H1 (cell line): ENCODE data around the gene MGARP. TPM values are rescaled to one million over a fixed set of nuclear protein-coding genes. Genes with fewer than 3 reads are reported as not detected.

Experiments
- CTCF ChIA-PET: fragments of 300-600 bp; sonication (Branson Sonifier 250); formaldehyde crosslinking; loops from one replicate; lab custom pipeline; 2021; ENCODE audit not compliant: partially characterized antibody; lab: Charles Lee
- POLR2A ChIA-PET: fragments of 300-600 bp; sonication (Branson Sonifier 250); formaldehyde crosslinking; loops from one replicate; lab custom pipeline; 2021; ENCODE audit warnings: inconsistent platforms; ENCODE audit not compliant: partially characterized antibody; lab: Charles Lee
- DNase-seq, 2 experiments: peaks; one replicate each; pipeline versions ENCODE4 v3.0.0 to v3.0.0-alpha.2; 2010 to 2022; ENCODE audit warnings: low spot score in 2 of 2, low read depth in 1 of 2, mixed read lengths in 1 of 2
- FAIRE-seq: peaks from 2 replicates; lab custom pipeline; 2011; peaks lifted over from hg19 to GRCh38; lab: Jason Lieb, UNC
- H2AFZ ChIP-seq: 2 replicates; pipeline ENCODE4 v1.8.1; 2012; ENCODE audit warnings: low read length, inconsistent platforms
- H2AK5ac ChIP-seq: 2 replicates; pipeline ENCODE4 v1.6.1; 2013; ENCODE audit warnings: low read depth, low read length
- H2BK120ac ChIP-seq: replicated peaks from 2 replicates; pipeline ENCODE3; 2013; ENCODE audit warnings: low read depth, low read length, inconsistent platforms
- H2BK12ac ChIP-seq: 2 replicates; pipeline ENCODE4 v1.6.1; 2013; ENCODE audit warnings: low read depth, low read length
- H2BK15ac ChIP-seq: 2 replicates; pipeline ENCODE4 v1.6.1; 2013; ENCODE audit warnings: low read length
- H2BK20ac ChIP-seq: 2 replicates; pipeline ENCODE4 v1.6.1; 2013; ENCODE audit warnings: low read length
- H2BK5ac ChIP-seq: 2 replicates; pipeline ENCODE4 v1.6.1; 2013; ENCODE audit warnings: low read depth, low read length
- H3K14ac ChIP-seq: 2 replicates; pipeline ENCODE4 v1.6.1; 2013; ENCODE audit warnings: inconsistent platforms; ENCODE audit not compliant: insufficient read length
- H3K18ac ChIP-seq: 2 replicates; pipeline ENCODE4 v1.6.1; 2013; ENCODE audit warnings: low read length; ENCODE audit errors: extremely low read depth
- H3K23ac ChIP-seq: 2 replicates; pipeline ENCODE4 v1.6.1; 2013; ENCODE audit warnings: inconsistent platforms; ENCODE audit not compliant: insufficient read length
- H3K23me2 ChIP-seq: 2 replicates; pipeline ENCODE4 v1.6.1; 2013; ENCODE audit warnings: low read depth, low read length
- H3K27ac ChIP-seq: 2 replicates; pipeline ENCODE4 v1.6.1; 2011; ENCODE audit warnings: low read depth, low read length, inconsistent platforms
- H3K27me3 ChIP-seq, 4 experiments: replicated peaks in 1 of 4; 1 replicate in 1 of 4; 2 replicates in 3 of 4; pipeline versions ENCODE4 v1.6.1 to v1.8.1; 2011 to 2013; ENCODE audit warnings: low read length in 3 of 4, mild to moderate bottlenecking in 3 of 4, inconsistent platforms in 2 of 4, mixed read lengths in 2 of 4, moderate library complexity in 1 of 4; ENCODE audit not compliant: control insufficient read depth in 3 of 4, insufficient read depth in 3 of 4; ENCODE audit errors: extremely low read depth in 1 of 4
- H3K36me3 ChIP-seq, 4 experiments: 2 replicates each; pipeline versions ENCODE4 v1.6.1 to v1.8.1; 2011 to 2013; ENCODE audit warnings: mild to moderate bottlenecking in 4 of 4, low read length in 3 of 4, moderate library complexity in 2 of 4, control low read depth in 1 of 4, inconsistent platforms in 1 of 4; ENCODE audit not compliant: insufficient read depth in 4 of 4, control insufficient read depth in 2 of 4
- H3K4ac ChIP-seq: replicated peaks from 2 replicates; pipeline ENCODE3; 2013; ENCODE audit warnings: low read length, low read depth, mixed read lengths, inconsistent platforms; ENCODE audit not compliant: insufficient read length
- H3K4me1 ChIP-seq, 4 experiments: replicated peaks in 1 of 4; 1 replicate in 1 of 4; 2 replicates in 3 of 4; pipeline versions ENCODE4 v1.6.1 to v1.8.1; 2011 to 2013; ENCODE audit warnings: low read length in 3 of 4, inconsistent platforms in 2 of 4, mixed read lengths in 1 of 4; ENCODE audit not compliant: insufficient read depth in 4 of 4, control insufficient read depth in 3 of 4
- H3K4me2 ChIP-seq, 2 experiments: 2 replicates each; pipeline versions ENCODE4 v1.6.1 to v1.8.1; 2011 to 2013; ENCODE audit warnings: low read depth in 2 of 2, low read length in 2 of 2, control low read depth in 1 of 2, inconsistent platforms in 1 of 2, mild to moderate bottlenecking in 1 of 2; ENCODE audit not compliant: insufficient read depth in 1 of 2
- H3K4me3 ChIP-seq, 4 experiments: fragments of 200-600, 300-600 bp in 1 of 4; sonication (generic), shearing (Covaris generic), sonication (Bioruptor Twin) in 1 of 4; 2 replicates each; pipeline versions ENCODE4 v1.5.1 to v1.8.1; 2011 to 2016; ENCODE audit warnings: low read length in 4 of 4, low read depth in 3 of 4, control low read depth in 2 of 4, inconsistent platforms in 2 of 4, mild to moderate bottlenecking in 2 of 4, mixed read lengths in 1 of 4, moderate library complexity in 1 of 4; ENCODE audit not compliant: insufficient read depth in 2 of 4; ENCODE audit errors: extremely low read depth in 1 of 4
- H3K56ac ChIP-seq: replicated peaks from 2 replicates; pipeline ENCODE3; 2013; ENCODE audit warnings: low read depth, mild to moderate bottlenecking, mixed read lengths, low read length, inconsistent platforms; ENCODE audit not compliant: insufficient read length
- H3K79me1 ChIP-seq: 2 replicates; pipeline ENCODE4 v1.6.1; 2013; ENCODE audit warnings: low read depth, low read length, control low read depth
- H3K79me2 ChIP-seq, 2 experiments: 2 replicates each; pipeline versions ENCODE4 v1.6.1 to v1.8.1; 2012 to 2013; ENCODE audit warnings: low read length in 2 of 2, mild to moderate bottlenecking in 2 of 2, inconsistent platforms in 1 of 2; ENCODE audit not compliant: insufficient read depth in 2 of 2, control insufficient read depth in 1 of 2
- H3K9ac ChIP-seq, 4 experiments: replicated peaks in 1 of 4; 1 replicate in 1 of 4; 2 replicates in 3 of 4; pipeline versions ENCODE4 v1.6.1 to v1.8.1; 2011 to 2013; ENCODE audit warnings: low read depth in 3 of 4, low read length in 3 of 4, control low read depth in 2 of 4, mild to moderate bottlenecking in 2 of 4, moderate library complexity in 2 of 4, inconsistent platforms in 1 of 4; ENCODE audit errors: extremely low read depth in 1 of 4
- H3K9me3 ChIP-seq, 2 experiments: 2 replicates each; pipeline versions ENCODE4 v1.6.1 to v1.8.1; 2012 to 2013; ENCODE audit warnings: mild to moderate bottlenecking in 2 of 2, moderate library complexity in 2 of 2, control low read depth in 1 of 2, inconsistent platforms in 1 of 2, low read depth in 1 of 2, low read length in 1 of 2, mixed read lengths in 1 of 2; ENCODE audit not compliant: insufficient read depth in 2 of 2
- H4K20me1 ChIP-seq, 2 experiments: replicated peaks in 1 of 2; 2 replicates each; pipeline versions ENCODE3 to v1.8.1; 2011 to 2013; ENCODE audit warnings: inconsistent platforms in 2 of 2, low read length in 2 of 2, mild to moderate bottlenecking in 1 of 2; ENCODE audit not compliant: insufficient read depth in 2 of 2, control insufficient read depth in 1 of 2
- H4K5ac ChIP-seq: 2 replicates; pipeline ENCODE4 v1.6.1; 2013; ENCODE audit warnings: low read length, low read depth, mixed read lengths, inconsistent platforms; ENCODE audit not compliant: insufficient read length
- H4K8ac ChIP-seq: 2 replicates; pipeline ENCODE4 v1.8.0; 2013; ENCODE audit warnings: mild to moderate bottlenecking, moderate library complexity, low read length, inconsistent platforms; ENCODE audit not compliant: insufficient read depth; ENCODE audit errors: extremely low read depth
- H4K91ac ChIP-seq: replicated peaks from 2 replicates; pipeline ENCODE3; 2013; ENCODE audit warnings: low read length, mixed read lengths, inconsistent platforms; ENCODE audit not compliant: insufficient read length
- CHD1 ChIP-seq: IDR thresholded peaks from 2 replicates; pipeline ENCODE4 v1.6.1; 2012; ENCODE audit warnings: low read depth, low read length, improper control_type of control experiment
- GABPA ChIP-seq: IDR thresholded peaks from 2 replicates; pipeline ENCODE4 v1.6.1; 2011; ENCODE audit warnings: mild to moderate bottlenecking, low read length, moderate library complexity, borderline replicate concordance; ENCODE audit not compliant: insufficient read depth
- WGBS, 2 experiments: shearing (Covaris generic) in 1 of 2; methylation state at CpG; one replicate each; pipeline versions ENCODE4 v1.1.6 to v1.1.7; 2013 to 2015; ENCODE audit warnings: low lambda C conversion rate in 2 of 2, mixed read lengths in 2 of 2, inconsistent platforms in 1 of 2, low coverage in 1 of 2, missing lambda C conversion rate in 1 of 2; ENCODE audit not compliant: insufficient replicate concordance in 2 of 2, insufficient coverage in 1 of 2, insufficient read length in 1 of 2; ENCODE audit errors: extremely low coverage in 1 of 2, missing lambda C conversion rate in 1 of 2; 5-methylcytosine and 5-hydroxymethylcytosine counted together
- polyA plus RNA-seq, 7 experiments: library from polyadenylated mRNA; depleted of rRNA in 3 of 7; stranded (reverse) in 5 of 7; unstranded in 2 of 7; fragments of >200 nt in 5 of 7; fragments of 200-250 nt in 2 of 7; gene quantifications; 1 replicate in 5 of 7; 2 replicates in 1 of 7; 4 replicates in 1 of 7; pipeline versions ENCODE4 v1.2.1 to v1.2.3, GENCODE V29; 2011 to 2013; ENCODE audit warnings: missing spikeins in 2 of 7, mixed read lengths in 2 of 7
- total RNA-seq: library from RNA; stranded (reverse); fragmentation: NEBNext Ultra II Directional; extraction: Animal tissue kit (Norgen Biotek cat#: 25700); gene quantifications from 2 replicates; pipeline ENCODE4 v1.2.1, GENCODE V29; 2021

The MGARP gene
- total and polyA plus RNA-seq, 2 of the 8 experiments (the other 6 are each of a cell fraction or from before 2014, with no cell fraction given): 2.8 to 4.5 TPM

- H2BK5ac ChIP-seq: peak overlapping the region; percentile 8
- DNase-seq: no peak
- no peak overlapping the region; the same call in 1 of the 2 replicates for H2AK5ac ChIP-seq
- ChIA-PET CTCF (interaction anchor here (0.9 to 3.5 kb wide), 13 partner anchors 9 to 394 kb away, joined by 3 to 19 read pairs (median 4); partner anchors contain the start of gene MGARP), POLR2A (interaction anchor here (0.6 to 3.5 kb wide), 31 partner anchors 9 to 362 kb away, joined by 3 to 31 read pairs (median 4); partner anchors contain the start of genes ELF2 and MGARP)
- TF ChIP-seq CHD1 (0 out of 2 replicates have a peak, but pooled peaks have one; percentile 11), GABPA (no peak)
- no peak overlapping the region for H4K8ac ChIP-seq
- no peak overlapping the region for H2BK120ac ChIP-seq
- H3K27me3 ChIP-seq: no peaks in the 10 kb centered on the region
- no peak overlapping the region for H3K14ac ChIP-seq
- no peak overlapping the region for H4K91ac ChIP-seq
- no peaks in the 10 kb centered on the region for H3K79me1 ChIP-seq
- peak overlapping the region; percentile 85 for H3K18ac ChIP-seq
- H4K20me1 ChIP-seq: peaks cover 0 to 4% of the 10 kb centered on the region in 2 experiments
- H3K36me3 ChIP-seq: peaks cover 0 to 14% (median 4%) of the 10 kb centered on the region in 4 experiments; a peak in 2 of 8 replicates
- peaks cover 32 to 56% of the 10 kb centered on the region in 2 experiments for H3K79me2 ChIP-seq
- 12% methylated on average over 16 of the region's 16 CpGs; no CpG with 5 or more reads in 1 of the 2 experiments for WGBS, 2 experiments
- peak overlapping the region; percentile 63; the same call in 1 of the 2 replicates for H2BK12ac ChIP-seq
- H3K23me2 ChIP-seq: peaks cover 6% of the 10 kb centered on the region
- H3K4me2 ChIP-seq: peak overlapping the region; percentile 77 to 99
- no peak for FAIRE-seq
- H4K5ac ChIP-seq: peak overlapping the region; percentile 60
- H3K23ac ChIP-seq: no peak overlapping the region
- peak overlapping the region; percentile 91 to 100 (median 93) for H3K4me3 ChIP-seq
- H3K4me1 ChIP-seq: peaks cover 0 to 2% (median 0%) of the 10 kb centered on the region in 4 experiments; a peak in 1 of 7 replicates
- peaks cover 4% of the 10 kb centered on the region in 2 experiments; a peak in 3 of 4 replicates for H3K9me3 ChIP-seq
- peak overlapping the region; percentile 40 for H3K56ac ChIP-seq
- peak overlapping the region; percentile 70 to 94 (median 91) for H3K9ac ChIP-seq
- H2BK20ac ChIP-seq: no peak overlapping the region
- H3K27ac ChIP-seq: peak overlapping the region; percentile 65
- H2BK15ac ChIP-seq: no peak overlapping the region; the same call in 1 of the 2 replicates
- H3K4ac ChIP-seq: peak overlapping the region; percentile 10
- H2AFZ ChIP-seq: peak overlapping the region; percentile 27
Observed at GRCh38 chr4:139300431-139301112, 20.5 kb upstream of the MGARP start.
